C4-2B (cell line): Measurements from ENCODE around the gene SCN2B.

Experiments used
- CTCF ChIP-seq: fragments of 450-650 bp; conservative IDR thresholded peaks from 2 replicates; pipeline ENCODE4 v1.5.1; 2017; ENCODE audit warnings: mild to moderate bottlenecking
- ZFX ChIP-seq: fragments of 450-650 bp; IDR thresholded peaks from 2 replicates; pipeline ENCODE4 v1.6.1; 2017

DNA sequence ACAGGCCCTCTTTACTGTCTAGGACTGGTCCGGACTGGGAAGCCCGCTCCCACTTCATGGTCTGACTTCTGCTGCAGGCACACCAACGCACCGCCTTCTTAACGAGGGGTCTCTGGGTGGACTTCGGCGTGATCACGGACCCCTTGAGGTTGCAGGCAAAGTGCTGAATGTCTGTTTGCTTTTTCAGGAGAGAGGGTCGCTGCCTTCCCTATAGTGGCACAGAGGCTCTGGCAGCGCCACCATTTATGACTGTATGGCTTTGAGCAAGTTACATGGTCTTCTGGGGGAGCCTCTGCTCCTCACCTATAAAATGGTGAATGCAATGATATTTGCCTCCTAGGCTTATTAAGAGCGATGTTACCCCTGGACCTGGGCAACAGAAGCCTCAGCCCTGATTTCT is 22.5 kb downstream of the SCN2B start:
- no peak for TF ChIP-seq CTCF
- TF ChIP-seq ZFX = no peak
